IMR-90 (cell line): ENCODE results near the gene XYLT2. TPM values are rescaled to one million over a fixed set of nuclear protein-coding genes. Genes with fewer than 3 reads are reported as not detected.

ENCODE experiments used
- ATAC-seq: fragments of 200-7000 bp; cut with Tn5 transposase; 2 replicates; pipeline ENCODE4 v1.9.1; 2020; ENCODE audit warnings: low read depth, mild to moderate bottlenecking, moderate library complexity
- BruUV-seq: library from RNA; stranded (reverse); fragments of 400-500 nt; replicated peaks from 2 replicates; lab custom pipeline; 2021; lab: Mats Ljungman, UMichigan
- CTCF ChIA-PET: fragments of 300-600 bp; formaldehyde crosslinking; extraction: SDS; loops from one replicate; lab custom pipeline; 2021; ENCODE audit warnings: antibody characterized with exemption; lab: Yijun Ruan, JAX
- POLR2A ChIA-PET: fragments of 300-600 bp; sonication (Branson Sonifier 250); formaldehyde crosslinking; loops from one replicate; lab custom pipeline; 2022; ENCODE audit warnings: antibody characterized with exemption; ENCODE audit not compliant: unreplicated experiment; lab: Charles Lee
- DNase-seq: peaks from one replicate; pipeline ENCODE4 v3.0.0; 2013
- H2AFZ ChIP-seq: replicated peaks from 2 replicates; pipeline ENCODE3; 2013; ENCODE audit warnings: low read length, mild to moderate bottlenecking; ENCODE audit not compliant: poor library complexity
- H2AK5ac ChIP-seq: 2 replicates; pipeline ENCODE4 v1.6.1; 2013; ENCODE audit warnings: low read depth, low read length, inconsistent platforms
- H2AK9ac ChIP-seq: replicated peaks from 2 replicates; pipeline ENCODE3; 2013; ENCODE audit warnings: mild to moderate bottlenecking, low read depth, low read length, moderate library complexity; ENCODE audit not compliant: poor library complexity
- H2BK120ac ChIP-seq: 2 replicates; pipeline ENCODE4 v1.6.1; 2013; ENCODE audit warnings: low read depth, low read length, inconsistent platforms
- H2BK15ac ChIP-seq: 3 replicates; pipeline ENCODE4 v1.6.1; 2013; ENCODE audit warnings: low read depth, low read length, inconsistent platforms
- H2BK20ac ChIP-seq: 2 replicates; pipeline ENCODE4 v1.6.1; 2013; ENCODE audit warnings: low read depth, mild to moderate bottlenecking, inconsistent platforms, low read length, moderate library complexity
- H2BK5ac ChIP-seq: 2 replicates; pipeline ENCODE4 v1.6.1; 2013; ENCODE audit warnings: mild to moderate bottlenecking, low read depth, low read length, inconsistent platforms; ENCODE audit not compliant: poor library complexity, severe bottlenecking
- H3K14ac ChIP-seq: replicated peaks from 2 replicates; pipeline ENCODE4 v1.6.1; 2013; ENCODE audit warnings: low read depth, low read length, inconsistent platforms
- H3K18ac ChIP-seq: 2 replicates; pipeline ENCODE4 v1.6.1; 2013; ENCODE audit warnings: low read depth, low read length, control low read depth
- H3K23ac ChIP-seq: 2 replicates; pipeline ENCODE4 v1.6.1; 2013; ENCODE audit warnings: low read depth, low read length, inconsistent platforms
- H3K27ac ChIP-seq: 2 replicates; pipeline ENCODE4 v1.5.1; 2013; ENCODE audit warnings: mild to moderate bottlenecking, control low read depth, low read length; ENCODE audit not compliant: insufficient read depth
- H3K27me3 ChIP-seq: 2 replicates; pipeline ENCODE4 v1.6.1; 2013; ENCODE audit warnings: low read length; ENCODE audit not compliant: control insufficient read depth, insufficient read depth
- H3K36me3 ChIP-seq: 2 replicates; pipeline ENCODE4 v1.6.1; 2013; ENCODE audit warnings: low read length, mixed read lengths; ENCODE audit not compliant: control insufficient read depth, insufficient read depth
- H3K4ac ChIP-seq: 2 replicates; pipeline ENCODE4 v1.6.1; 2013; ENCODE audit warnings: low read depth, low read length, inconsistent platforms
- H3K4me1 ChIP-seq: 2 replicates; pipeline ENCODE4 v1.6.1; 2013; ENCODE audit warnings: low read length, mixed read lengths; ENCODE audit not compliant: control insufficient read depth, insufficient read depth
- H3K4me2 ChIP-seq: 2 replicates; pipeline ENCODE4 v1.6.1; 2013; ENCODE audit warnings: low read depth, mild to moderate bottlenecking, control low read depth, low read length, moderate library complexity
- H3K4me3 ChIP-seq: 2 replicates; pipeline ENCODE4 v1.5.1; 2013; ENCODE audit warnings: low read depth, mild to moderate bottlenecking, control low read depth, low read length, moderate library complexity; ENCODE audit not compliant: insufficient read depth
- H3K56ac ChIP-seq: 2 replicates; pipeline ENCODE4 v1.6.1; 2013; ENCODE audit warnings: low read length, inconsistent platforms; ENCODE audit not compliant: insufficient read depth; ENCODE audit errors: extremely low read depth
- H3K79me1 ChIP-seq, 2 experiments: 2 replicates each; pipeline ENCODE4 v1.6.1; 2013; ENCODE audit warnings: low read length in 2 of 2, inconsistent platforms in 1 of 2, low read depth in 1 of 2
- H3K9ac ChIP-seq: 2 replicates; pipeline ENCODE4 v1.6.1; 2013; ENCODE audit warnings: low read depth, low read length, control low read depth
- H3K9me1 ChIP-seq: 2 replicates; pipeline ENCODE4 v1.6.1; 2013; ENCODE audit warnings: low read length, inconsistent platforms; ENCODE audit not compliant: insufficient read depth
- H3K9me3 ChIP-seq: 2 replicates; pipeline ENCODE4 v1.6.1; 2013; ENCODE audit warnings: low read length; ENCODE audit not compliant: control insufficient read depth, insufficient read depth
- H4K20me1 ChIP-seq: 2 replicates; pipeline ENCODE4 v1.6.1; 2013; ENCODE audit warnings: low read length, inconsistent platforms; ENCODE audit not compliant: insufficient read depth
- H4K5ac ChIP-seq: 2 replicates; pipeline ENCODE4 v1.6.1; 2013; ENCODE audit warnings: mild to moderate bottlenecking, low read depth, low read length, control low read depth
- H4K8ac ChIP-seq, 2 experiments: 2 replicates each; pipeline ENCODE4 v1.6.1; 2013; ENCODE audit warnings: low read depth in 2 of 2, low read length in 2 of 2, control low read depth in 1 of 2, inconsistent platforms in 1 of 2
- H4K91ac ChIP-seq: 2 replicates; pipeline ENCODE4 v1.6.1; 2013; ENCODE audit warnings: low read depth, low read length, inconsistent platforms; ENCODE audit not compliant: insufficient read depth
- BHLHE40 ChIP-seq: fragments of 150-350 bp; IDR thresholded peaks from 2 replicates; pipeline ENCODE4 v1.6.1; 2016; ENCODE audit warnings: mild to moderate bottlenecking, low read depth, low read length
- CEBPB ChIP-seq: IDR thresholded peaks from 2 replicates; pipeline ENCODE4 v1.6.1; 2012; ENCODE audit warnings: low read depth, low read length, improper control_type of control experiment
- CHD1 ChIP-seq: IDR thresholded peaks from 2 replicates; pipeline ENCODE4 v1.6.1; 2012; ENCODE audit warnings: low read depth, low read length, improper control_type of control experiment
- FOS ChIP-seq: fragments of 150-350 bp; IDR thresholded peaks from 2 replicates; pipeline ENCODE4 v1.6.1; 2016; ENCODE audit warnings: low read depth, low read length
- MAFK ChIP-seq: IDR thresholded peaks from 2 replicates; pipeline ENCODE4 v1.6.1; 2012; ENCODE audit warnings: low read depth, low read length, improper control_type of control experiment
- MAZ ChIP-seq: IDR thresholded peaks from 2 replicates; pipeline ENCODE4 v1.6.1; 2012; ENCODE audit warnings: low read depth, mild to moderate bottlenecking, low read length, improper control_type of control experiment, moderate library complexity, borderline replicate concordance
- MXI1 ChIP-seq: IDR thresholded peaks from 2 replicates; pipeline ENCODE4 v1.6.1; 2012; ENCODE audit warnings: low read depth, mild to moderate bottlenecking, low read length, moderate library complexity, borderline replicate concordance
- POLR2A ChIP-seq: IDR thresholded peaks from 2 replicates; pipeline ENCODE4 v1.6.1; 2012; ENCODE audit warnings: mild to moderate bottlenecking, low read depth, low read length
- RAD21 ChIP-seq: IDR thresholded peaks from 2 replicates; pipeline ENCODE4 v1.6.1; 2012; ENCODE audit warnings: low read length, improper control_type of control experiment
- RCOR1 ChIP-seq: IDR thresholded peaks from 2 replicates; pipeline ENCODE4 v1.6.1; 2012; ENCODE audit warnings: mild to moderate bottlenecking, low read length, improper control_type of control experiment; ENCODE audit not compliant: insufficient replicate concordance
- SMC3 ChIP-seq: fragments of 150-350 bp; IDR thresholded peaks from 2 replicates; pipeline ENCODE4 v1.6.1; 2016; ENCODE audit warnings: low read depth, mild to moderate bottlenecking, antibody characterized with exemption, low read length, moderate library complexity
- USF2 ChIP-seq: fragments of 150-350 bp; IDR thresholded peaks from 2 replicates; pipeline ENCODE4 v1.6.1; 2017; ENCODE audit warnings: mild to moderate bottlenecking, antibody characterized with exemption, low read length, low read depth
- WGBS, 2 experiments: methylation state at CpG; one replicate each; pipeline versions ENCODE4 v1.1.5 to v1.1.7; 2013; ENCODE audit warnings: missing lambda C conversion rate in 2 of 2; ENCODE audit not compliant: insufficient read length in 1 of 2; ENCODE audit errors: extremely low coverage in 2 of 2; 5-methylcytosine and 5-hydroxymethylcytosine counted together
- dilution Hi-C: fragments of 300-500 bp; cut with HindIII; formaldehyde crosslinking; loops from one replicate; pipeline ENCODE4 v1.14.3; 2018; ENCODE audit warnings: low sequenced_read_pairs; ENCODE audit not compliant: unreplicated experiment
- in situ Hi-C: fragments of 300-500 bp; cut with MboI; formaldehyde crosslinking; loops from 3 replicates; pipeline ENCODE4 v1.14.3; 2019; ENCODE audit warnings: low sequenced_read_pairs, inconsistent platforms, mixed read lengths
- intact Hi-C: fragments of 100-400 bp; cut with micrococcal nuclease; formaldehyde crosslinking; loops from 2 replicates; pipeline ENCODE4 v1.10.0; 2022
- polyA plus RNA-seq, 3 experiments: library from polyadenylated mRNA; depleted of rRNA; stranded (reverse); fragments of >200 nt; gene quantifications; 2 replicates each; pipeline ENCODE4 v1.2.3, GENCODE V29; 2012; ENCODE audit warnings: low replicate concordance in 1 of 3
- total RNA-seq: library from RNA; depleted of rRNA; stranded (reverse); fragments of >200 nt; gene quantifications from 2 replicates; pipeline ENCODE4 v1.2.3, GENCODE V29; 2012
- TF ChIP-seq, protein P1 (sequence below): fragments of 150-350 bp; IDR thresholded peaks from 2 replicates; pipeline ENCODE4 v1.6.1; 2016; ENCODE audit warnings: low read depth, mild to moderate bottlenecking, low read length, moderate library complexity, borderline replicate concordance

Gene XYLT2
- total and polyA plus RNA-seq, 2 of the 4 experiments (the other 2 are of a cell fraction), result 27.7 to 31.9 TPM

GRCh38 chr17:50373705-50374104, 27.8 kb downstream of the XYLT2 start:
- Histone ChIP-seq H2BK15ac (no peak overlapping the region), H2AK9ac (no peak overlapping the region), H3K4ac (no peak overlapping the region), H4K20me1 (no peaks in the 10 kb centered on the region), H3K4me1 (no peaks in the 10 kb centered on the region), H3K4me3 (peak overlapping the region; percentile 67; the same call in 1 of the 2 replicates), H3K9me1 (peaks cover 7% of the 10 kb centered on the region; the same call in 1 of the 2 replicates), H3K36me3 (peaks cover 12% of the 10 kb centered on the region), H3K27me3 (no peaks in the 10 kb centered on the region), H3K56ac (no peak overlapping the region), H4K91ac (peak overlapping the region; percentile 47; the same call in 1 of the 2 replicates), H2AFZ (no peak overlapping the region), H4K8ac (peak overlapping the region; percentile 74 to 84), H3K23ac (no peak overlapping the region), H3K27ac (no peak overlapping the region), H3K14ac (0 out of 2 replicates have a peak overlapping the region, but pooled peaks have one; percentile 15), H2AK5ac (no peak overlapping the region), H3K9me3 (no peaks in the 10 kb centered on the region), H3K79me1 (peaks cover 33 to 47% of the 10 kb centered on the region in 2 experiments), H2BK5ac (no peak overlapping the region), H3K9ac (no peak overlapping the region), H3K4me2 (peak overlapping the region; percentile 74; the same call in 1 of the 2 replicates), H2BK120ac (no peak overlapping the region), H4K5ac (no peak overlapping the region), H2BK20ac (no peak overlapping the region), H3K18ac (no peak overlapping the region)
- in situ Hi-C loops, result no loop called here
- ATAC-seq (no peak), DNase-seq (no peak)
- no CpG with 5 or more reads among the region's 2 CpGs for WGBS, 2 experiments
- ChIA-PET POLR2A (no interaction called here), CTCF (no interaction called here)
- no peak for TF ChIP-seq RCOR1
- no peak for TF ChIP-seq BHLHE40
- TF ChIP-seq FOS, result no peak
- no peak for TF ChIP-seq MAZ
- no peak for TF ChIP-seq MXI1
- TF ChIP-seq, protein P1, sequence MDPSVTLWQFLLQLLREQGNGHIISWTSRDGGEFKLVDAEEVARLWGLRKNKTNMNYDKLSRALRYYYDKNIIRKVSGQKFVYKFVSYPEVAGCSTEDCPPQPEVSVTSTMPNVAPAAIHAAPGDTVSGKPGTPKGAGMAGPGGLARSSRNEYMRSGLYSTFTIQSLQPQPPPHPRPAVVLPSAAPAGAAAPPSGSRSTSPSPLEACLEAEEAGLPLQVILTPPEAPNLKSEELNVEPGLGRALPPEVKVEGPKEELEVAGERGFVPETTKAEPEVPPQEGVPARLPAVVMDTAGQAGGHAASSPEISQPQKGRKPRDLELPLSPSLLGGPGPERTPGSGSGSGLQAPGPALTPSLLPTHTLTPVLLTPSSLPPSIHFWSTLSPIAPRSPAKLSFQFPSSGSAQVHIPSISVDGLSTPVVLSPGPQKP, result no peak
- TF ChIP-seq SMC3, result no peak
- no peak for TF ChIP-seq POLR2A
- no peak for TF ChIP-seq MAFK
- TF ChIP-seq CHD1, result no peak
- no peak for TF ChIP-seq CEBPB
- TF ChIP-seq RAD21, result no peak
- TF ChIP-seq USF2, result no peak
- intact Hi-C loops, result no loop called here
- no TSS peak for BruUV-seq
- dilution Hi-C loops, result no loop called here
